Kidney epithelial cell (primary cell): ENCODE data around the gene PPP3CA. TPM values are rescaled to one million over a fixed set of nuclear protein-coding genes. Genes with fewer than 3 reads are reported as not detected.

Experiments used
- DNase-seq: peaks from one replicate; pipeline ENCODE4 v3.0.0-alpha.2; 2010; ENCODE audit warnings: low read depth
- H3K27me3 ChIP-seq: 2 replicates; pipeline ENCODE4 v1.6.0; 2011; ENCODE audit warnings: low read length; ENCODE audit not compliant: control insufficient read depth, insufficient read depth
- H3K36me3 ChIP-seq: 2 replicates; pipeline ENCODE4 v1.5.1; 2011; ENCODE audit warnings: low read length; ENCODE audit not compliant: control insufficient read depth, insufficient read depth
- H3K4me3 ChIP-seq: 2 replicates; pipeline ENCODE4 v1.5.1; 2011; ENCODE audit warnings: low read depth, mild to moderate bottlenecking, control low read depth, low read length
- CTCF ChIP-seq: IDR thresholded peaks from 2 replicates; pipeline ENCODE4 v1.5.1; 2011; ENCODE audit warnings: mild to moderate bottlenecking, moderate library complexity, low read length, control low read depth, inconsistent platforms; ENCODE audit not compliant: insufficient read depth, poor library complexity, severe bottlenecking
- total RNA-seq: library from RNA; depleted of rRNA; stranded (reverse); fragments of >200 nt; gene quantifications from 2 replicates; pipeline ENCODE4 v1.2.3, GENCODE V29; 2015

PPP3CA gene
- total RNA-seq, 1 donor from 2014 or later: 26.5 TPM

- DNase-seq: no peak
- H3K27me3 ChIP-seq: no peaks in the 10 kb centered on the region
- no peaks in the 10 kb centered on the region for H3K36me3 ChIP-seq
- H3K4me3 ChIP-seq: no peak overlapping the region
- TF ChIP-seq CTCF: no peak
These were observed 321.6 kb downstream of the PPP3CA start for GRCh38 chr4:101025755-101026154.

- H3K4me3 ChIP-seq: no peak overlapping the region
- H3K36me3 ChIP-seq: no peaks in the 10 kb centered on the region
- TF ChIP-seq CTCF: no peak
- DNase-seq: no peak
- H3K27me3 ChIP-seq: no peaks in the 10 kb centered on the region
These were observed 324.9 kb downstream of the PPP3CA start for GRCh38 chr4:101022151-101023024.

GRCh38 chr4:101020956-101021355 is 326.4 kb downstream of the PPP3CA start:
- no peak overlapping the region for H3K4me3 ChIP-seq
- no peak for DNase-seq
- H3K36me3 ChIP-seq: no peaks in the 10 kb centered on the region
- no peak for TF ChIP-seq CTCF
- H3K27me3 ChIP-seq: no peaks in the 10 kb centered on the region

GRCh38 chr4:101019941-101020401 is 327.4 kb downstream of the PPP3CA start:
- no peak for TF ChIP-seq CTCF
- no peak for DNase-seq
- Histone ChIP-seq H3K27me3 (no peaks in the 10 kb centered on the region), H3K4me3 (no peak overlapping the region), H3K36me3 (no peaks in the 10 kb centered on the region)

- DNase-seq: no peak
- Histone ChIP-seq H3K36me3 (no peaks in the 10 kb centered on the region), H3K4me3 (no peak overlapping the region), H3K27me3 (no peaks in the 10 kb centered on the region)
- TF ChIP-seq CTCF: no peak
These were observed 328.0 kb downstream of the PPP3CA start for GRCh38 chr4:101019313-101019712.
